ENCODE results near the gene IL17RA. TPM values are rescaled to one million over a fixed set of nuclear protein-coding genes. Genes with fewer than 3 reads are reported as not detected.

Gene IL17RA
- polyA plus RNA-seq, 1 donor from 2014 or later, result 0.52 TPM

DNA sequence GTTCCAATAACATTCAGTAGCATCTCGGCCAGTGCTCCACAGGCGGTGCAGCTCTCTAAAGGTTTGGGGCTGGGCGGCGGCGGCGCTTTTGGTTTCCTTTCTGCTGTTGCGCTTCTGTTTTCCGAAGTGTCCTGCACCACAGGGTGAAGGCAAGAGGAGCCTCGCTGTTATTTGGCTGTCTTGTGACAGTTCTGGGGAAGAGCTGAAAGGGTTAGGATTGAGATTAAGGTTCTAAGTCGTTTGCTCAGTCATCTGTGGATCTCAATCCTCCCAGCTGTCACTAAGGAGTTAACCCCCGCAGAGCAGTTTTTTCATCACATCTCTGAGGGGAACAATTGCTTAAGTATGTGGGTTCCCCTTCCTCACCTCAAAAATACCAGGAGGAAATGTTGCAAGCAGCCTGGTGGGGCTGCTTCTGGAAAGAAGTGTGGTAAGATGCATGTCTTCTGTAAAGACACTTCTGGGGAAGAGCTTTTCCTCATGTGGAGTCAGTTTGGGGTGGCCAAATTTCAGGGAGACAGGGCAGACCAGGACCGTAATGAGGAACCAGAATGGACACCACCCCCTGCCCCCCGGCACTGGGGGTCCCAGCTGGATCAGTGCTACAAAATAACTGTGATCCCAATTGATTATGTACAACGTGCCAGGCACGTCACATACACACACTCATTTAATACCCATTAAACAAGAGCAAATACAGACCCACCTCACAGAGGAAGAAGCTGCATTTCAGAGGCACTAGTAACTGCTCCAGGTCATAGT lies 22.2 kb downstream of the IL17RA start:
- H3F3A ChIP-seq (ENCODE audit: insufficient read depth, low read length, poor library complexity, severe bottlenecking), result no peaks in the 10 kb centered on the region
- H3K79me2 ChIP-seq (replicated peaks; ENCODE audit: insufficient read depth, low read length), result no peaks in the 10 kb centered on the region
- no peak overlapping the region for H2AFZ ChIP-seq (ENCODE audit: low read depth, low read length)
- H3K36me3 ChIP-seq (ENCODE audit: insufficient read depth, low read length), result no peaks in the 10 kb centered on the region
- H3K27ac ChIP-seq (ENCODE audit: low read length), result no peak overlapping the region
- no peak overlapping the region for H3K9ac ChIP-seq (ENCODE audit: low read length)
- no peaks in the 10 kb centered on the region for H3K9me2 ChIP-seq (ENCODE audit: insufficient read depth, low read length)
- no peak overlapping the region for H3K4me2 ChIP-seq (ENCODE audit: low read length)
- no peak overlapping the region for H3K4me3 ChIP-seq (ENCODE audit: low read length)
- H3K9me3 ChIP-seq (ENCODE audit: low read length), result no peaks in the 10 kb centered on the region
- H3K27me3 ChIP-seq (ENCODE audit: insufficient read depth, low read depth, low read length), result no peaks in the 10 kb centered on the region
- TF ChIP-seq EZH2 (IDR thresholded peaks at IDR 0.05; ENCODE audit: borderline replicate concordance, insufficient read depth, low read length, poor library complexity, severe bottlenecking), result no peak
- TF ChIP-seq, protein P1, sequence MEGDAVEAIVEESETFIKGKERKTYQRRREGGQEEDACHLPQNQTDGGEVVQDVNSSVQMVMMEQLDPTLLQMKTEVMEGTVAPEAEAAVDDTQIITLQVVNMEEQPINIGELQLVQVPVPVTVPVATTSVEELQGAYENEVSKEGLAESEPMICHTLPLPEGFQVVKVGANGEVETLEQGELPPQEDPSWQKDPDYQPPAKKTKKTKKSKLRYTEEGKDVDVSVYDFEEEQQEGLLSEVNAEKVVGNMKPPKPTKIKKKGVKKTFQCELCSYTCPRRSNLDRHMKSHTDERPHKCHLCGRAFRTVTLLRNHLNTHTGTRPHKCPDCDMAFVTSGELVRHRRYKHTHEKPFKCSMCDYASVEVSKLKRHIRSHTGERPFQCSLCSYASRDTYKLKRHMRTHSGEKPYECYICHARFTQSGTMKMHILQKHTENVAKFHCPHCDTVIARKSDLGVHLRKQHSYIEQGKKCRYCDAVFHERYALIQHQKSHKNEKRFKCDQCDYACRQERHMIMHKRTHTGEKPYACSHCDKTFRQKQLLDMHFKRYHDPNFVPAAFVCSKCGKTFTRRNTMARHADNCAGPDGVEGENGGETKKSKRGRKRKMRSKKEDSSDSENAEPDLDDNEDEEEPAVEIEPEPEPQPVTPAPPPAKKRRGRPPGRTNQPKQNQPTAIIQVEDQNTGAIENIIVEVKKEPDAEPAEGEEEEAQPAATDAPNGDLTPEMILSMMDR (IDR thresholded peaks at IDR 0.05; ENCODE audit: poor library complexity, severe bottlenecking), result no peak
- no peak for TF ChIP-seq POLR2AphosphoS5 (IDR thresholded peaks at IDR 0.05)
- TF ChIP-seq EP300 (conservative IDR thresholded peaks at IDR 0.05; ENCODE audit: poor library complexity, severe bottlenecking), result no peak
- no peak for TF ChIP-seq SMC3 (conservative IDR thresholded peaks at IDR 0.05; ENCODE audit: poor library complexity)
- no peak for TF ChIP-seq MXI1 (conservative IDR thresholded peaks at IDR 0.05; ENCODE audit: poor library complexity, severe bottlenecking)
- TF ChIP-seq, protein P2, sequence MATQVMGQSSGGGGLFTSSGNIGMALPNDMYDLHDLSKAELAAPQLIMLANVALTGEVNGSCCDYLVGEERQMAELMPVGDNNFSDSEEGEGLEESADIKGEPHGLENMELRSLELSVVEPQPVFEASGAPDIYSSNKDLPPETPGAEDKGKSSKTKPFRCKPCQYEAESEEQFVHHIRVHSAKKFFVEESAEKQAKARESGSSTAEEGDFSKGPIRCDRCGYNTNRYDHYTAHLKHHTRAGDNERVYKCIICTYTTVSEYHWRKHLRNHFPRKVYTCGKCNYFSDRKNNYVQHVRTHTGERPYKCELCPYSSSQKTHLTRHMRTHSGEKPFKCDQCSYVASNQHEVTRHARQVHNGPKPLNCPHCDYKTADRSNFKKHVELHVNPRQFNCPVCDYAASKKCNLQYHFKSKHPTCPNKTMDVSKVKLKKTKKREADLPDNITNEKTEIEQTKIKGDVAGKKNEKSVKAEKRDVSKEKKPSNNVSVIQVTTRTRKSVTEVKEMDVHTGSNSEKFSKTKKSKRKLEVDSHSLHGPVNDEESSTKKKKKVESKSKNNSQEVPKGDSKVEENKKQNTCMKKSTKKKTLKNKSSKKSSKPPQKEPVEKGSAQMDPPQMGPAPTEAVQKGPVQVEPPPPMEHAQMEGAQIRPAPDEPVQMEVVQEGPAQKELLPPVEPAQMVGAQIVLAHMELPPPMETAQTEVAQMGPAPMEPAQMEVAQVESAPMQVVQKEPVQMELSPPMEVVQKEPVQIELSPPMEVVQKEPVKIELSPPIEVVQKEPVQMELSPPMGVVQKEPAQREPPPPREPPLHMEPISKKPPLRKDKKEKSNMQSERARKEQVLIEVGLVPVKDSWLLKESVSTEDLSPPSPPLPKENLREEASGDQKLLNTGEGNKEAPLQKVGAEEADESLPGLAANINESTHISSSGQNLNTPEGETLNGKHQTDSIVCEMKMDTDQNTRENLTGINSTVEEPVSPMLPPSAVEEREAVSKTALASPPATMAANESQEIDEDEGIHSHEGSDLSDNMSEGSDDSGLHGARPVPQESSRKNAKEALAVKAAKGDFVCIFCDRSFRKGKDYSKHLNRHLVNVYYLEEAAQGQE (IDR thresholded peaks at IDR 0.05; ENCODE audit: borderline replicate concordance), result no peak
- H4K20me1 ChIP-seq (ENCODE audit: insufficient read depth), result no peaks in the 10 kb centered on the region

DNA sequence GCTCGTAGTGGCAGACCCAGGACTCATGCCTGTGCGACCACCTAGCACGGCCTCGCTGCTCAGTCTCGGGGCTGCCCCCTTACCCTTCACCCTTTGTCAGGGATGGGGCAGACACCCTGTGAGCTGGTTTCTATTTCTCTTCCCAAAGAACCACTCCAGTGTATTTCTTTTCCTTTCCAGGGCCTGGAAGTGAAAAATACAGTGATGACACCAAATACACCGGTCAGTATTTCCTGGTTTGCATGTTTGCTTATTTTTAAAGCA lies 22.7 kb downstream of the IL17RA start:
- Histone ChIP-seq H3K9me2 (ENCODE audit: insufficient read depth, low read length) (no peaks in the 10 kb centered on the region), H3K9ac (ENCODE audit: low read length) (no peak overlapping the region), H4K20me1 (ENCODE audit: insufficient read depth) (no peaks in the 10 kb centered on the region), H3K4me3 (ENCODE audit: low read length) (no peak overlapping the region), H3K79me2 (replicated peaks; ENCODE audit: insufficient read depth, low read length) (no peaks in the 10 kb centered on the region), H3K9me3 (ENCODE audit: low read length) (no peaks in the 10 kb centered on the region), H3K27ac (ENCODE audit: low read length) (no peak overlapping the region), H3K27me3 (ENCODE audit: insufficient read depth, low read depth, low read length) (no peaks in the 10 kb centered on the region), H2AFZ (ENCODE audit: low read depth, low read length) (no peak overlapping the region), H3K36me3 (ENCODE audit: insufficient read depth, low read length) (no peaks in the 10 kb centered on the region), H3F3A (ENCODE audit: insufficient read depth, low read length, poor library complexity, severe bottlenecking) (no peaks in the 10 kb centered on the region), H3K4me2 (ENCODE audit: low read length) (no peak overlapping the region)
- no peak for TF ChIP-seq EP300 (conservative IDR thresholded peaks at IDR 0.05; ENCODE audit: poor library complexity, severe bottlenecking)
- no peak for TF ChIP-seq POLR2AphosphoS5 (IDR thresholded peaks at IDR 0.05)
- no peak for TF ChIP-seq EZH2 (IDR thresholded peaks at IDR 0.05; ENCODE audit: borderline replicate concordance, insufficient read depth, low read length, poor library complexity, severe bottlenecking)
- TF ChIP-seq RAD21 (conservative IDR thresholded peaks at IDR 0.05), result no peak
- no peak for TF ChIP-seq SMC3 (conservative IDR thresholded peaks at IDR 0.05; ENCODE audit: poor library complexity)
- no peak for TF ChIP-seq MXI1 (conservative IDR thresholded peaks at IDR 0.05; ENCODE audit: poor library complexity, severe bottlenecking)
